NCI-H1417 treated with DMSO at 0.1 percent for 48 hours (cell line): ENCODE data around the gene KPNB1.

Experiments
- DNase-seq: peaks from one replicate; lab custom pipeline; 2025; lab: John Stamatoyannopoulos, UW

Gene KPNB1

GRCh38 chr17:47728214-47728877 is 78.6 kb downstream of the KPNB1 start:
- DNase-seq, result no peak

GRCh38 chr17:47729476-47729875 is 79.8 kb downstream of the KPNB1 start:
- no peak for DNase-seq

- DNase-seq, result no peak
Measured at GRCh38 chr17:47730681-47731080, 81.0 kb downstream of the KPNB1 start.

- no peak for DNase-seq
Measured at GRCh38 chr17:47731396-47731795, 81.7 kb downstream of the KPNB1 start.

GRCh38 chr17:47732399-47733046 is 82.8 kb downstream of the KPNB1 start:
- no peak for DNase-seq

- peak; percentile 30 for DNase-seq
Measured at GRCh38 chr17:47733047-47733673, 83.4 kb downstream of the KPNB1 start, which contains the start of gene TBX21. TBX21 (plus strand) TSS chr17:47733236; CDS start chr17:47733455, 219 bp downstream.

GRCh38 chr17:47733674-47734410 is 84.1 kb downstream of the KPNB1 start:
- no peak for DNase-seq

GRCh38 chr17:47735139-47735464 is 85.4 kb downstream of the KPNB1 start:
- DNase-seq, result no peak
